Fibroblast of skin of right quadriceps (primary cell): ENCODE results near the gene TRERF1.

ENCODE experiments used
- DNase-seq: peaks from one replicate; pipeline ENCODE4 v3.0.0-alpha.2; 2013

Gene TRERF1

DNA sequence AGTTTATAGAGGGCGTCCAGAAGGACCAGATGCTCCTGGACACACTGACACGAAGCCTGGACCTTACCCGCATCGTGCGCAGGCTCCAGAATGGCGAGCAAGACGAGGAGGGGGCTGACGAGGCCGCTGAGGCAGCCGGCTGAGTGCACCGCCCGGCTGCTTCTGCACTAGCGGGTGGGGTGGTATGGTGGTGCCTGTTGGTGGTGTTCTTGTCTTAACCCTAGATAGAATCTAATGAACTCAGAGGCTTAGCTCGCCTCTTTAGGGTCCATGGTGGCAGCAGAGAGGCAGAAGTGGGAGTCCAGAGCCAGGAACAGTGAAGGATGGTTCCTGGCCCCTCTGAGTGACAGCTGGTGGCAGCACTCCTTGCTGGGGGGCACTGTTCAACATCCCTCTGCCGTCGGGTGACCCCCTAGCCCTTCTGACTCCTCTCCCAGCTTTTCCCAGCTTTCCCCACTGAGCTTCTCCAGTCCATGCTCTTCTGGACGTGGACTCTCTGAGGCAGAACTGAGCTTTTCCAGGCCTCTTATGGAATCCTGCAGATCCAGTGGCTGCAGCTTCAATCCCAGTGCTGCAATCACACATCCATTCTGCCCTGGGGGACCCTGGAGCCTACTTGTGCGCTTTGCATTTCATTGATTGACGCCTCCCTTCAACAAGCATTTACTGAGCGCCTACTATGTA, 272.3 kb downstream of the TRERF1 start:
- no peak for DNase-seq

DNA sequence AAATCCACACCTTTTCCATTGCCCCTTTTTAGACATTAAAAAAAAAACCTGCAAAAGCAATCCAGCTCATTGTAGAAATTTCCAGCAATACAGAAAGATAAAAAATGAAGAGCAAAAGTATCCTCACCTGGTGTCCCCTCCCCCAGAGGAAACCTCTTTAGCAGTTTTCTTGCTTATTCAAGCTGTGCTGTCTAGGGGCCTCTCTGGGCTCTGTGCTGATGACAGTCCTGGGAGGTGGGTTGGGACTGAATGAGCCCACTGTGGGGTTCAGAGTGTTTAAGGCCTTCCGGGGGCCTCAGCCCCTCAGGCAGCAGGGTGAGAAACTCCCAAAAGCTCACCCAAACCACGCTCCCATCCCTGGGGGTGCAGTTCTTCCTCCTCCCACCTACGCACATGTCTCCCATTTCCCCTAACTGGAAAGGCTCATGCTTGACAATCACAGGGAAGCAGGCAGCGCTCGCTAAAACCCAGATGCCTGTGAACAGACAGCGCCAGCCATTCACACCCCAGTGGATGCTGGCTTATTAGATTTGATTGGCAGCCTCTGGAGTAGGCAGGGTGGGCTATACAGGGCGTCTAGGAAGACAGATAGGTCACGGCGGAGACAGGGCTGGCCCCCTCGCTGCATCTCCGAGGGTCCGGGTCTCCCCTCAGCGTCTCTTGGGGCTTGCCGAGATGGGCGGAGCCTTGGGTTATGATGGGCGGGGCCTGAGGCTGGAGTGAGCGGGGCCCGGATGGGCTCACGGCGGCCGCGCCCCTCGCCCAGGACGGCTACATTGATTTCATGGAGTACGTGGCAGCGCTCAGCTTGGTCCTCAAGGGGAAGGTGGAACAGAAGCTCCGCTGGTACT, 274.0 kb downstream of the TRERF1 start:
- DNase-seq: peak; percentile 27

DNA sequence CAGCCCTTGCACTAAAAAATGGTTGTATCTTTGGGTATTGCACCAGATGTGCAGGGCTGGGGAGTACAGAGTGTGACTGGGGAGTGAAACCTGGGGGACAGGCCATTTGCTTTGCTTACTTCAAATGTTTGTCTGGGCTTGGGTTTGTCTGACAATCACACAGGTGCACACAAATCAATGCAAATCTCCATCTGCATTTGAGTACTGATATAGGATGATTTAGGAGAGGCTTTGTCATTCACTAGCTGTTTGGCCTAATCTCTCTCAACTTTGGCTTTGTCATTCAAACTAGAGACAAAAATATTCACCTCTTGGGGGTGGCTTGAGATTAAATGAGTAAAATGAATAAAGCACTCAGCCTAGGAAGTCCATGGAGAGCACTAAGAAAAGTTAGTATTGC, 274.7 kb downstream of the TRERF1 start:
- no peak for DNase-seq

DNA sequence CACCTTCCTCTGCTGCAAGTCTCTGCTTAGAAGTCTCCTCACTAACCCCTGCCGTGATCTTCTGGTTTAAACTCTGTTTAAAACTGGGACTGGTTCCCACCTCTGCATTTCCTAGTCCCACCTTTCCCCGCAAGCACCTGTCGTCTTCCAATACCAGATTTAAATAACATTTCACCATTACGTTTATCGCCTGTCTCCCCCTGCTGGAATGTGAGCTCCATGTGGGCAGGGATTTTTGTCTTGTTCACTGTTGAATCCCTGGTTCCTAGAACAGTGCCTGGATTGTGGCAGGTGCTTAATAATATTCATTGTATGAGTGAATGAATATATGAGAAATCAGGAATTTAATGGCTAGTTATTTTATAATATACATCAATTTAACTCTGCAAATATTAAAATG, 275.9 kb downstream of the TRERF1 start:
- no peak for DNase-seq
